Suppressor macrophage treated with lipopolysaccharide for 1 hour (primary cell): Measurements from ENCODE around the gene LRRC8D.
"Not testable (repeated sequence)": the region's sequence is repeated elsewhere in the genome, so short reads cannot be mapped to it uniquely, and the experiment has no call there.

ENCODE experiments used
- DNase-seq, 3 donors: peaks; one replicate each; pipeline ENCODE4 v3.0.0-alpha.2; 2020 to 2022

Gene LRRC8D

GRCh38 chr1:89971600-89971999, 150.8 kb downstream of the LRRC8D start:
- DNase-seq, result no peak

GRCh38 chr1:89972024-89972423, 151.2 kb downstream of the LRRC8D start:
- DNase-seq, result no peak

GRCh38 chr1:89973471-89974127, 152.8 kb downstream of the LRRC8D start:
- no peak for DNase-seq

- DNase-seq, result no peak
Observed at GRCh38 chr1:89974256-89974655, 153.4 kb downstream of the LRRC8D start.

GRCh38 chr1:89974696-89975470, 154.1 kb downstream of the LRRC8D start:
- DNase-seq, result peak; percentile 39 to 72 (median 52)

- peak; percentile 59 to 80 (median 65) for DNase-seq
Observed at GRCh38 chr1:89975540-89976125, 154.8 kb downstream of the LRRC8D start.

- no peak for DNase-seq
Observed at GRCh38 chr1:89978755-89979154, 157.9 kb downstream of the LRRC8D start.

- no peak for DNase-seq
Observed at GRCh38 chr1:89980605-89981004, 159.8 kb downstream of the LRRC8D start.

- not testable (repeated sequence) for DNase-seq
Observed at GRCh38 chr1:89982846-89983245, 162.0 kb downstream of the LRRC8D start.

- not testable (repeated sequence) for DNase-seq
Observed at GRCh38 chr1:89984564-89985116, 163.8 kb downstream of the LRRC8D start.

GRCh38 chr1:89986020-89986419, 165.2 kb downstream of the LRRC8D start:
- no peak for DNase-seq
